CD4-positive, alpha-beta memory T cell (primary cell): ENCODE measurements around the gene ZNF407. TPM values are rescaled to one million over a fixed set of nuclear protein-coding genes. Genes with fewer than 3 reads are reported as not detected.
A peak's percentile ranks its signal among the peaks of the same experiment; 100 is the strongest.

ENCODE experiments used
- CTCF ChIA-PET: fragments of 350-600 bp; sonication (Branson Sonifier 250); formaldehyde crosslinking; loops from one replicate; lab custom pipeline; 2021; ENCODE audit warnings: inconsistent platforms; ENCODE audit not compliant: partially characterized antibody; lab: Charles Lee
- POLR2A ChIA-PET: fragments of 350-600 bp; sonication (Branson Sonifier 250); formaldehyde crosslinking; loops from one replicate; lab custom pipeline; 2021; ENCODE audit not compliant: partially characterized antibody; lab: Charles Lee
- DNase-seq, 5 donors: peaks; one replicate each; pipeline versions ENCODE4 v3.0.0 to v3.0.0-alpha.2; 2020 to 2022; ENCODE audit warnings: mixed read lengths in 1 of 5
- H3K27ac ChIP-seq: one replicate; pipeline ENCODE4 v1.7.0; 2013; ENCODE audit warnings: low read depth, low read length
- H3K27me3 ChIP-seq: 2 replicates; pipeline ENCODE4 v1.7.0; 2013; ENCODE audit warnings: mild to moderate bottlenecking, low read length, moderate library complexity; ENCODE audit not compliant: insufficient read depth
- H3K36me3 ChIP-seq: 2 replicates; pipeline ENCODE4 v1.7.0; 2013; ENCODE audit warnings: mild to moderate bottlenecking, low read length, moderate library complexity; ENCODE audit not compliant: insufficient read depth
- H3K4me1 ChIP-seq: 2 replicates; pipeline ENCODE4 v1.7.0; 2013; ENCODE audit warnings: mild to moderate bottlenecking, low read length, moderate library complexity; ENCODE audit not compliant: insufficient read depth
- H3K4me3 ChIP-seq, 2 donors: one replicate each; pipeline ENCODE4 v1.7.0; 2013; ENCODE audit warnings: low read length in 2 of 2, mild to moderate bottlenecking in 1 of 2
- H3K9me3 ChIP-seq, 2 donors: one replicate each; pipeline ENCODE4 v1.7.0; 2013; ENCODE audit warnings: low read length in 2 of 2, control low read depth in 1 of 2; ENCODE audit not compliant: control insufficient read depth in 1 of 2
- H3K27ac Mint-ChIP-seq, 7 donors: one replicate each; pipeline ENCODE4 v1.8.0; 2020 to 2021; ENCODE audit warnings: mixed read lengths in 7 of 7, mild to moderate bottlenecking in 6 of 7, inconsistent platforms in 3 of 7, moderate library complexity in 3 of 7
- H3K27me3 Mint-ChIP-seq, 2 donors: one replicate each; pipeline ENCODE4 v1.8.0; 2020 to 2021; ENCODE audit warnings: mixed read lengths in 2 of 2
- H3K36me3 Mint-ChIP-seq, 2 donors: one replicate each; pipeline ENCODE4 v1.8.0; 2020 to 2021; ENCODE audit warnings: mixed read lengths in 2 of 2, inconsistent platforms in 1 of 2, mild to moderate bottlenecking in 1 of 2
- H3K4me1 Mint-ChIP-seq, 4 donors: one replicate each; pipeline ENCODE4 v1.8.0; 2020 to 2021; ENCODE audit warnings: mixed read lengths in 4 of 4, mild to moderate bottlenecking in 1 of 4
- H3K4me3 Mint-ChIP-seq, 8 donors: one replicate each; pipeline ENCODE4 v1.8.0; 2020 to 2021; ENCODE audit warnings: mixed read lengths in 8 of 8, mild to moderate bottlenecking in 7 of 8, moderate library complexity in 6 of 8, inconsistent platforms in 3 of 8
- H3K9me3 Mint-ChIP-seq, 8 donors: one replicate each; pipeline ENCODE4 v1.8.0; 2020 to 2021; ENCODE audit warnings: mixed read lengths in 8 of 8, mild to moderate bottlenecking in 5 of 8, inconsistent platforms in 3 of 8, moderate library complexity in 1 of 8
- intact Hi-C: fragments of 100-400 bp; cut with micrococcal nuclease; formaldehyde crosslinking; loops from one replicate; pipeline ENCODE4 v1.15.1; 2023
- polyA plus RNA-seq, 2 donors: library from polyadenylated mRNA; unstranded; fragments of 300-500 nt; fragmentation: Illumina TruSeq; gene quantifications; one replicate each; pipeline ENCODE4 v1.2.3, GENCODE V29; 2021
- total RNA-seq, 2 experiments: library from RNA; stranded (reverse); gene quantifications; one replicate each; pipeline ENCODE4 v1.2.3, GENCODE V29; 2021

Gene ZNF407
- total and polyA plus RNA-seq, 4 experiments from 2014 or later, result 1.8 to 26.9 (median 15.3) TPM

GRCh38 chr18:75105551-75106254, 508.0 kb downstream of the ZNF407 start:
- no peak overlapping the region for H3K27ac Mint-ChIP-seq

GRCh38 chr18:75106746-75107145, 509.1 kb downstream of the ZNF407 start:
- Mint-ChIP-seq H3K27me3 (peaks cover 2 to 3% of the 10 kb centered on the region in 2 donors), H3K9me3 (peaks cover 0 to 4% (median 2%) of the 10 kb centered on the region in 8 donors), H3K36me3 (no peaks in the 10 kb centered on the region), H3K4me1 (no peaks in the 10 kb centered on the region), H3K4me3 (no peak overlapping the region), H3K27ac (peak overlapping the region in 1 of 7 donors; percentile 77)
- Histone ChIP-seq H3K36me3 (no peaks in the 10 kb centered on the region), H3K27ac (no peak overlapping the region), H3K9me3 (no peaks in the 10 kb centered on the region), H3K4me1 (no peaks in the 10 kb centered on the region), H3K27me3 (no peaks in the 10 kb centered on the region), H3K4me3 (no peak overlapping the region)
- no peak for DNase-seq
- POLR2A ChIA-PET, result no interaction called here
- intact Hi-C loops, result no loop called here
- CTCF ChIA-PET, result no interaction called here

More at GRCh38 chr18:75105551-75106254, 508.0 kb downstream of the ZNF407 start:
- no peaks in the 10 kb centered on the region for H3K4me1 Mint-ChIP-seq
- no peak overlapping the region for H3K4me3 Mint-ChIP-seq
- H3K36me3 ChIP-seq, result no peaks in the 10 kb centered on the region
- no peak for DNase-seq
- no peaks in the 10 kb centered on the region for H3K27me3 ChIP-seq
- no peaks in the 10 kb centered on the region for H3K9me3 ChIP-seq
- CTCF ChIA-PET, result no interaction called here
- POLR2A ChIA-PET, result no interaction called here
- H3K36me3 Mint-ChIP-seq, result no peaks in the 10 kb centered on the region
- peaks cover 0 to 6% (median 5%) of the 10 kb centered on the region in 8 donors for H3K9me3 Mint-ChIP-seq
- peaks cover 2 to 3% of the 10 kb centered on the region in 2 donors for H3K27me3 Mint-ChIP-seq
- no peaks in the 10 kb centered on the region for H3K4me1 ChIP-seq
- no peak overlapping the region for H3K27ac ChIP-seq
- H3K4me3 ChIP-seq, result no peak overlapping the region
- intact Hi-C loops, result no loop called here

GRCh38 chr18:75107196-75107930, 509.7 kb downstream of the ZNF407 start:
- H3K27ac ChIP-seq, result no peak overlapping the region
- no peaks in the 10 kb centered on the region for H3K27me3 ChIP-seq
- H3K4me1 ChIP-seq, result no peaks in the 10 kb centered on the region
- H3K9me3 Mint-ChIP-seq, result no peaks in the 10 kb centered on the region
- no peak overlapping the region for H3K4me3 Mint-ChIP-seq
- DNase-seq, result no peak
- no peak overlapping the region for H3K4me3 ChIP-seq
- ChIA-PET POLR2A (no interaction called here), CTCF (no interaction called here)
- H3K4me1 Mint-ChIP-seq, result no peaks in the 10 kb centered on the region
- H3K27me3 Mint-ChIP-seq, result peaks cover 2 to 3% of the 10 kb centered on the region in 2 donors
- H3K9me3 ChIP-seq, result no peaks in the 10 kb centered on the region
- H3K27ac Mint-ChIP-seq, result peak overlapping the region in 2 of 7 donors; percentile 64 to 77
- no peaks in the 10 kb centered on the region for H3K36me3 ChIP-seq
- no peaks in the 10 kb centered on the region for H3K36me3 Mint-ChIP-seq
- intact Hi-C loops, result no loop called here

- intact Hi-C loops, result no loop called here
- no peaks in the 10 kb centered on the region for H3K36me3 ChIP-seq
- no peaks in the 10 kb centered on the region for H3K27me3 ChIP-seq
- H3K27ac ChIP-seq, result no peak overlapping the region
- H3K4me1 Mint-ChIP-seq, result no peaks in the 10 kb centered on the region
- H3K4me1 ChIP-seq, result no peaks in the 10 kb centered on the region
- no peaks in the 10 kb centered on the region for H3K36me3 Mint-ChIP-seq
- peak overlapping the region in 1 of 7 donors; percentile 64 for H3K27ac Mint-ChIP-seq
- CTCF ChIA-PET, result no interaction called here
- DNase-seq, result no peak
- no peaks in the 10 kb centered on the region for H3K9me3 Mint-ChIP-seq
- H3K4me3 Mint-ChIP-seq, result no peak overlapping the region
- no peak overlapping the region for H3K4me3 ChIP-seq
- no peaks in the 10 kb centered on the region for H3K9me3 ChIP-seq
- POLR2A ChIA-PET, result no interaction called here
- peaks cover 2 to 3% of the 10 kb centered on the region in 2 donors for H3K27me3 Mint-ChIP-seq
These were observed 510.2 kb downstream of the ZNF407 start for GRCh38 chr18:75107931-75108276.

DNA sequence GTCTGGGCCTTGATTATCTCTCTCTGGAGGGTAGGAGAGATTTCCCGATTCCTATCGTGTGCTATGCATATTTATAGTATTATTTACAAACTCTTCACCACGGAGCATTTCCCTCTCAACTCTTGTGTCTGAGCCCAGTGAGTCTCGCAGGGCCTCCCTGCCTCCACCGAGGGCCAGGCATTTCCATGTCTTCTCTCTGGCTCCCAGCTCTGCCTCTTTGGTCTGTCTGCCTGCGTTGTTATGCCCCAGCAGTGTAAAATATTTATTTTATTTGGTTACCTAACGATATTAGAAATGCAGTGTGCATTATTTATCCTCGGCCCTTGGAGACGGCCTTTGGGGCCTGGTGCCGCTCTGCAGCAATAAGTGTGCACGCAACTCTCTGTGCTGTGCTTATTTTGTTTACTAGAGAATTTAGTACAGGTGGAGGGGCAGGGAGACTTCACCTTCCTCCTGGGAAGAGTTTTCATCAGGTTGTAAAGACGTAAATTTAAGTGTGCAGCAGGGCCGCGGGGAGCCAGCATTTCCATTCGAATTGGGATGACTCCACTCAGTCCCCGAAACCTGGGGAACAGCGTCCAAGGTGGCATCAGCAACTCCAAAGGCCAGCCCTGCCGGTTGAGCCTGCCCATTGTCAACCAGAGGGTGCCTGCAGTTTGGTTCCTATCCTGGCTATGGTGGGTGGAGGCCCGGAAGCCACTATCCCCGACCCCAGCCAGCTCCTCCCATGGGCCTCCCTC, 511.1 kb downstream of the ZNF407 start:
- DNase-seq, result no peak
- Mint-ChIP-seq H3K27ac (no peak overlapping the region), H3K9me3 (no peaks in the 10 kb centered on the region), H3K4me1 (no peaks in the 10 kb centered on the region), H3K36me3 (no peaks in the 10 kb centered on the region), H3K4me3 (no peak overlapping the region), H3K27me3 (peaks cover 2 to 3% of the 10 kb centered on the region in 2 donors)
- Histone ChIP-seq H3K27ac (no peak overlapping the region), H3K9me3 (no peaks in the 10 kb centered on the region), H3K27me3 (no peaks in the 10 kb centered on the region), H3K4me1 (no peaks in the 10 kb centered on the region), H3K4me3 (no peak overlapping the region), H3K36me3 (no peaks in the 10 kb centered on the region)
- CTCF ChIA-PET, result no interaction called here
- intact Hi-C loops, result no loop called here
- POLR2A ChIA-PET, result no interaction called here

DNA sequence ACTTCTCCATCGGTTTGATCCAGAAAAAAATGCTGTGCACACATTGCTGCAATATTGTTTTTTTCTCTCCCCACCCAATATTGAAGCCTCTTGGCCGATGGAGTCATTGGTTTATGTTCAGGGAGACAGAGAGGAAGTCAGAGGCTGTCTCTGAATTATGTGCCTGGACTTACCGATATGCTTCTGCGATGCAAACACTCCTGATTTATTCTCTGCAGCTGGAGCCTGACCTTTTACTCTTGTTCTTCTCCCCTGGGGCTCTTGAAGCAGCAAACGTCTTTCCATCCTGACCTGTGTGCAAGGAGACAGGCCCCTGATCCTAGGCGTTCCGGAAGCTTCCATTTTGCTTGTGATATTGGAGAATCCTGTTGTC, 511.6 kb downstream of the ZNF407 start:
- intact Hi-C loops, result no loop called here
- H3K27me3 ChIP-seq, result no peaks in the 10 kb centered on the region
- H3K27ac Mint-ChIP-seq, result peak overlapping the region in 1 of 7 donors; percentile 37
- CTCF ChIA-PET, result no interaction called here
- no peaks in the 10 kb centered on the region for H3K36me3 ChIP-seq
- no peaks in the 10 kb centered on the region for H3K9me3 Mint-ChIP-seq
- H3K4me1 ChIP-seq, result no peaks in the 10 kb centered on the region
- no peak overlapping the region for H3K27ac ChIP-seq
- POLR2A ChIA-PET, result no interaction called here
- H3K9me3 ChIP-seq, result no peaks in the 10 kb centered on the region
- no peaks in the 10 kb centered on the region for H3K36me3 Mint-ChIP-seq
- DNase-seq, result no peak
- H3K4me3 ChIP-seq, result no peak overlapping the region
- H3K4me1 Mint-ChIP-seq, result no peaks in the 10 kb centered on the region
- H3K4me3 Mint-ChIP-seq, result no peak overlapping the region
- H3K27me3 Mint-ChIP-seq, result peaks cover 2 to 3% of the 10 kb centered on the region in 2 donors

DNA sequence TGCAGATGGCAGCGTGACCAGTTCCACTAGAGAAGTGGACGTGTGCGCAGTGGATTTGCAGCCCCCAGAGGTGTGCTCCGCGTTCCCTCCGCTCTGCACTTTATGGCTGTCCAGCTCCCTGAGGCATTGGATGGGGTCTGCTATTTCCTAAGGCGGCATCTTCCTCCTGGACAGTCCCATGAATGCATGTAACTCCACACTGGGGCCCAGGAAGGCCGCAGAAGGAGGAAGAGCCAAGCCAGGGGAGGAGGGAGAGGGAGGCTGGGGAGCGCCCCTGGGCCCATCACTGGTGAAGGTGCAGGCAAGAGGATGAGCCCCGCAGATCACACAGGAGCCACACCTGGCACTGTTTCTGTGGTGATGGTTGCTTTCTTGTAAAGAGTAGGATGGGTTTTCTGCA, 512.1 kb downstream of the ZNF407 start:
- no peaks in the 10 kb centered on the region for H3K36me3 ChIP-seq
- POLR2A ChIA-PET, result no interaction called here
- intact Hi-C loops, result no loop called here
- no peak for DNase-seq
- H3K27ac Mint-ChIP-seq, result no peak overlapping the region
- no peak overlapping the region for H3K4me3 Mint-ChIP-seq
- peaks cover 2 to 3% of the 10 kb centered on the region in 2 donors for H3K27me3 Mint-ChIP-seq
- no peaks in the 10 kb centered on the region for H3K27me3 ChIP-seq
- no peaks in the 10 kb centered on the region for H3K36me3 Mint-ChIP-seq
- H3K4me3 ChIP-seq, result no peak overlapping the region
- CTCF ChIA-PET, result no interaction called here
- no peak overlapping the region for H3K27ac ChIP-seq
- H3K4me1 ChIP-seq, result no peaks in the 10 kb centered on the region
- peaks cover 0 to under 1% (median 0%) of the 10 kb centered on the region in 4 donors for H3K4me1 Mint-ChIP-seq
- H3K9me3 ChIP-seq, result no peaks in the 10 kb centered on the region
- no peaks in the 10 kb centered on the region for H3K9me3 Mint-ChIP-seq
